Ectodermal cell (in vitro differentiated cells): ENCODE measurements around the gene SKA2.

Experiments used
- H3K27ac ChIP-seq: 2 replicates; pipeline ENCODE4 v1.7.0; 2013; ENCODE audit warnings: mild to moderate bottlenecking, low read depth, low read length; ENCODE audit not compliant: insufficient read depth, poor library complexity, severe bottlenecking
- H3K27me3 ChIP-seq: 2 replicates; pipeline ENCODE4 v1.7.0; 2013; ENCODE audit warnings: mild to moderate bottlenecking, low read length; ENCODE audit not compliant: insufficient read depth, control insufficient read depth, poor library complexity, severe bottlenecking
- H3K36me3 ChIP-seq: one replicate; pipeline ENCODE4 v1.7.0; 2013; ENCODE audit warnings: low read length; ENCODE audit not compliant: control insufficient read depth, insufficient read depth
- H3K4me1 ChIP-seq: one replicate; pipeline ENCODE4 v1.7.0; 2013; ENCODE audit warnings: low read length; ENCODE audit not compliant: control insufficient read depth, insufficient read depth
- H3K4me3 ChIP-seq: 2 replicates; pipeline ENCODE4 v1.7.0; 2013; ENCODE audit warnings: low read depth, low read length, control low read depth; ENCODE audit not compliant: insufficient read depth
- H3K9me3 ChIP-seq: 2 replicates; pipeline ENCODE4 v1.7.0; 2013; ENCODE audit warnings: mild to moderate bottlenecking, low read length, moderate library complexity; ENCODE audit not compliant: control insufficient read depth
- WGBS, 2 experiments: methylation state at CpG; one replicate each; pipeline ENCODE4 v1.1.7; 2013; ENCODE audit warnings: missing lambda C conversion rate in 2 of 2; 5-methylcytosine and 5-hydroxymethylcytosine counted together

The SKA2 gene

DNA sequence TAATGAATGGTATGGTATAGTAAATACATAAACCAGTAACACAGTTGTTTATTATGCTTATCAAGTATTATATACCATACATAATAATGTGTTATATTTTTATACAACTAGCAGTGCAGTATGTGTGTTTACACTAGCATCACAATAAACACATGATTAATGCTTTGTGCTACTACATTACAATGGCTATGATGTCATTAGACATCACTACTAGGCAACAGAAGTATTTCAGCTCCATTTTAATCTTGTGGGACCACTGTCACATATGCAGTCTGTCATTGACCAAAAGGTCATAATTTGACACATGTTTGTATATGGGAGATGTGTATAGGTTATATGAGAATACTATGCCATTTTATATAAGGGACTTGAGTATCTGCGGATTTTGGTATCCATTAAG, 81.0 kb downstream of the SKA2 start:
- no peak overlapping the region for H3K4me3 ChIP-seq
- 82 to 97% methylated on average over 1 of the region's 1 CpG for WGBS, 2 experiments
- no peaks in the 10 kb centered on the region for H3K27me3 ChIP-seq
- H3K4me1 ChIP-seq: no peaks in the 10 kb centered on the region
- peaks cover 14% of the 10 kb centered on the region for H3K36me3 ChIP-seq
- no peaks in the 10 kb centered on the region for H3K9me3 ChIP-seq
- H3K27ac ChIP-seq: no peak overlapping the region

GRCh38 chr17:59069856-59070255, 85.1 kb downstream of the SKA2 start:
- WGBS, 2 experiments: 80 to 100% methylated on average over 1 of the region's 1 CpG
- Histone ChIP-seq H3K27ac (no peak overlapping the region), H3K36me3 (peaks cover 21% of the 10 kb centered on the region), H3K27me3 (no peaks in the 10 kb centered on the region), H3K4me1 (no peaks in the 10 kb centered on the region), H3K9me3 (no peaks in the 10 kb centered on the region), H3K4me3 (no peak overlapping the region)

DNA sequence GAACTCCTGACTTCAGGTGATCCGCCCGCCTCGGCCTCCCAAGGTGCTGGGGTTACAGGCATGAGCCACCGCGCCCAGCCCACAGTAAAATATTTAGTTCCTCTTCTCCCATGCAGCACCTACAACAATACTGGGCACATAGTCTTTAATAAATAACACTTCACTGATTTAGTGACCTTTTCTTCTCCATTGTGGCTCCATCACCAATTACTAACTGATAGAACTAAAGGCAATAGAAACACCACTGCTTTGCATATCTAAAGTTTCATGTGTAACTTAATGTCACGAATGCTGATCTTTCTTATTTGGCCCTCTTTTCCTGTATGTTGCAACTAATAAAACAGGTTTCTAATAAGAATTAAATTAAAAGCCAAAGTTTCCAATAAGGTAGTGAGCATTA, 87.2 kb downstream of the SKA2 start:
- Histone ChIP-seq H3K4me1 (no peaks in the 10 kb centered on the region), H3K9me3 (no peaks in the 10 kb centered on the region), H3K36me3 (peaks cover 13% of the 10 kb centered on the region), H3K4me3 (no peak overlapping the region), H3K27ac (no peak overlapping the region), H3K27me3 (no peaks in the 10 kb centered on the region)
- 92 to 95% methylated on average over 6 of the region's 6 CpGs for WGBS, 2 experiments

GRCh38 chr17:59067340-59067739, 87.6 kb downstream of the SKA2 start:
- no peaks in the 10 kb centered on the region for H3K27me3 ChIP-seq
- H3K27ac ChIP-seq: no peak overlapping the region
- no peaks in the 10 kb centered on the region for H3K9me3 ChIP-seq
- H3K36me3 ChIP-seq: peaks cover 13% of the 10 kb centered on the region
- H3K4me3 ChIP-seq: no peak overlapping the region
- WGBS, 2 experiments: 92 to 94% methylated on average over 2 of the region's 2 CpGs
- H3K4me1 ChIP-seq: no peaks in the 10 kb centered on the region

- Histone ChIP-seq H3K36me3 (peaks cover 12% of the 10 kb centered on the region), H3K4me3 (no peak overlapping the region), H3K9me3 (no peaks in the 10 kb centered on the region), H3K4me1 (no peaks in the 10 kb centered on the region), H3K27ac (no peak overlapping the region), H3K27me3 (no peaks in the 10 kb centered on the region)
- 91 to 95% methylated on average over 2 of the region's 2 CpGs for WGBS, 2 experiments
Measured at GRCh38 chr17:59062509-59062908, 92.5 kb downstream of the SKA2 start.
